GM21576 (cell line): Measurements from ENCODE around the gene TBKBP1.
"Not testable (repeated sequence)": the region's sequence is repeated elsewhere in the genome, so short reads cannot be mapped to it uniquely, and the experiment has no call there.

ENCODE experiments used
- ATAC-seq: cut with Tn5 transposase; IDR thresholded peaks from one replicate; pipeline ENCODE4 v1.9.1; 2021; ENCODE audit warnings: mild to moderate bottlenecking, moderate library complexity; ENCODE audit not compliant: unreplicated experiment

TBKBP1 gene

DNA sequence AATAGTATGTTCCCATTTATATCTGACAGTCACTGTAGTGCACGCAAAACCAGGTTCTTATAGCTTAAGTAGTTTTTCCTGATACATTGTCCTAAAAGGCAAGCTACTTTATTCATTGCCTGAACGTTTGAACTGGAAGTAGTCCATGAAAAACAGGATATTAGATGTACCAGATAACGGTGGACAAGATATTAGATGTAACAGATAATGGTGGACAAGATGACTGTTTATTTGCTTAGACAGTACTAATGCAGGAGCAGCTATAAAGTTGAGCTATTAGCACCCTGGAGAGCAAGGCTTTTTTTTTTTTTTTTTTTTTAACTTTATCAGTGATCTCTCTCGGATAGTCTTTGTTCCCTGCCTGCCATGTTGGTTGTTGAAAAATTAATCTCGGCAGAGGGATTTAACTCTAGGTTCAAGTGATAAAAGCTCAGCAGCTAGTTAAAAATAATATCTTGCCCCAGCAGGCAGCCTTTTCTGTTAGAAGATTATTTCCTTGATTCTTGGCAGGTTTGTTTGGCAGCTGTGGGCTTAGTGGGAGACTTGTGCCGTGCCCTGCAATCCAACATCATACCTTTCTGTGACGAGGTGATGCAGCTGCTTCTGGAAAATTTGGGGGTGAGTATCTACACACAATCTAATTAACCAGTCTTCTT lies 17.3 kb upstream of the TBKBP1 start:
- no peak for ATAC-seq

GRCh38 chr17:47678196-47678595 lies 15.8 kb upstream of the TBKBP1 start:
- ATAC-seq, result no peak

GRCh38 chr17:47682138-47682537 lies 11.8 kb upstream of the TBKBP1 start:
- ATAC-seq, result no peak

DNA sequence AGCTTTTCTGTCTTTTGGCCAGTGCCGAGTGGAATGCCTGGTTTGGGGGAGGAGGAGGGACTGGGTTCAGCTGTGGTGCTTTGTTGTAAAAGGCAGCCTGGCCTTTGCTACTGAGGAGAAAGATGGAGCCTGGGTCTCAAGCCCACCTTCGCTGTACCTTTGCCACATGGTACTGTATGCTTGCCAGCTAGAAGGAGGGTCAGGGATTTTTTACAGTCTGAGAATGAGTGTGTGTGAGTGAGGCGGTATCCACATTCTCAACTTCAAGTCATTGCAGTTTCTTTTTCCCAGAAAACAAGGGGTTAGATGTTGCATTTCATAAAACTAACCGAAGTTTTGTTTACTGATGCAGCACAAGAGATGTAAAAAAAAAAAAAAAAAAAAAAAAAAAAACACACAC lies 11.2 kb upstream of the TBKBP1 start:
- ATAC-seq, result not testable (repeated sequence)

DNA sequence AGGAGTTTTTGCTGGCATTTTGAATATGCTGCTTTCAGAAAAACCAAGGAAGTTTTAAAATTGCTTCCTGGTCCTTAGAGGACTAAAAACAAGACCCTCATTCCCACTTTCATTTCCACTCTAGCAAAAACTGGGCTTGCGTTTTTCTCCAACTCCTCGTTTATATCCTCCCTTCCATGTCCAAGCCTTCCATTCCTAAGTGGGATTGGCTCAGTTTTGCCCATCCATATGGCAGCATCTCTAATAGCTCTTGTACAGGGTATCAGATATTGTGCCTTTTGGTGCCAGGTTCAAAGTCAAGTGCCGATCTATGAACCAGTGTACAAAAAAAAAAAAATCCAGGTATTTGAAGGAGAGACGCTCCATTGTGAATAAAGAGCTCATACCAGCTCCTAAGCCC lies 9.9 kb upstream of the TBKBP1 start:
- ATAC-seq, result no peak

DNA sequence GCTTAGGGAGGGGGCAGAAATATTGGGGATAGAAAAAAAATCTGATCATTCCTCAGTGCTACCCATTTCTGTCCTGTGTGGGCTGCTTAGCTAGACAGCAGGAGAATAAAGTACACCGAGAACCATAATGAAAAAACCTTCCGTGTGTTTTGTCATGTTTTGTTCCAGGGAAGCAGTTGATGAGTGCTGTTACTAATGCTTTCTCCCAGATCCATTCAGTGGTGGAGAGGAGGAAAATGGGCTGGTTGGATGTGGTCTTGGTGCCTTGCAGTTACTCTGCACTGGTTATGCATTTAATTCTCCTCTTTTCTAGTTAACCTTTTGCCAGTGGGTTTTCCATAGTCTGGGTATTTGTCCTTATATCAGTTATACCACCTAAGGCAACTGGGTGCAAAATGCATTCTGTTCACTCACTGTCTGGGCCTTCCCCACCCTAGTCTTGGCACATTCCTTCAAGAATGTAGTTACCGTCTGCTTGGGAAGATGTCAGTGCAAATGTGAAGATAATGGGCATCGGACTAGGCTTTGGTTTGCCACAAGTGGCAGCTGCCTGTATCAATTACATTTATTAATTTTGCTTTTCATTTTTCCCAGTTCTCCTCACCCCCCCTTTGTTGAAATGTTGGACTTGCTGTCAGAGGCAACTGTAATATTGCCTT lies 9.3 kb upstream of the TBKBP1 start:
- ATAC-seq, result no peak

DNA sequence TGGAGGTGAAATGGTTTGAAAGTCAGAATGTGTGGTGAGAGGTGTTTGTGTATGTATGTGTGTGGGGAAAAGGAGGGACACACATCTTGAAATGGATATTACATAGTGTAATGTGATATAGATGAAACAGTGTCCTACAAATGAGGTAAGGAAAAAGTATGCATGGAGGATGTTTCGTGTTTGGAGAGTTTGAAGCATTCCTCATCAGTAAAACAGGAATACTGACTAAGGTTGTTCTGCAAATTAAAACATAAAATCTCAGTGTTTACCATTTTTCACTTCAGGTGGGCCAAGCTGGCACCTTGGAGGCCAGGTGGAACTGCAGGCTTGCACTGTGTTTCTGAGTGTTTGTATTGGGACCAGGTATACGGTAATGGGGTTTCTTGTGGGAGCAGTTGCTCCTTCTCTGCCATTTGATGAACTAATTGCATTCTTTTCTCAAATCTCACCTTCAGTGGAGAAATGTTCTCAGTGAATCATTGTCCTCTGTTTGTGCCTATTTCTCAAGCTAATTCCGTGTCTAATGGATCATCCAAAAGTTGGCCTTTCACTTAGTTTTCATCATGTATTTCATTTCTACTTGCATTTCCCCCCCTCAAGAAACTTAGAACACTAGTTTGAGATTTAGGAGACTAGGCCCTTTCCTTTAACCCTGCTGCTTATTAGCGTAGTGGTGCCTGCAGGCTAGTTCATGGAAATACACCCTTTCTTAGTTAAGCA lies 8.2 kb upstream of the TBKBP1 start:
- no peak for ATAC-seq

GRCh38 chr17:47686276-47686635 lies 7.7 kb upstream of the TBKBP1 start:
- no peak for ATAC-seq

DNA sequence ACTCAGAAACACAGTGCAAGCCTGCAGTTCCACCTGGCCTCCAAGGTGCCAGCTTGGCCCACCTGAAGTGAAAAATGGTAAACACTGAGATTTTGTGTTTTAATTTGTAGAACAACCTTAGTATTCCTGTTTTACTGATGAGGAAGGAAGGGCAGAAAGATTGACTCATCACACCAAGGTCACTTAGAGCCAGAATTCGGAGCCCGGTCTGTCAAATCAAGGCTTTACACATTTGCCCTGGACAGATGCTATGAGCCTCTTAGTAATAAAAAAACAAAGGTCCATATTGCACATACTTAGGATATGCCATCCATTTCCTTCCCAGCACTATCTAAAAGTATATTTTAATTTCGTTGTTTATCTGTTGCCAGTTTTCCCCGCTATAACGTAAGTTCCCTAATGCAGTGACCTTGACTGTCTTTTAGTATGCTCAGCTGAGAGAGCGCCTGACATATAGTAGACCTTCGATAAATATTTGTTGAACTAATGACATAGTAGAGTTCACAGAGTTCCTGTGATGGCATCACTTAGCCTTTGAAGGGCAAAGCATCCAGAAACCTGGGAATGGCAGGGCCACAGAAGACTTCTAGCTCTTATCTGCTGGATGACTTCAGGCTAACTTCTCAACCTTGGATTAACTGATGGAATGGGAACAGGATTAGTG lies 7.2 kb upstream of the TBKBP1 start:
- no peak for ATAC-seq

GRCh38 chr17:47687328-47687690 lies 6.7 kb upstream of the TBKBP1 start:
- no peak for ATAC-seq

DNA sequence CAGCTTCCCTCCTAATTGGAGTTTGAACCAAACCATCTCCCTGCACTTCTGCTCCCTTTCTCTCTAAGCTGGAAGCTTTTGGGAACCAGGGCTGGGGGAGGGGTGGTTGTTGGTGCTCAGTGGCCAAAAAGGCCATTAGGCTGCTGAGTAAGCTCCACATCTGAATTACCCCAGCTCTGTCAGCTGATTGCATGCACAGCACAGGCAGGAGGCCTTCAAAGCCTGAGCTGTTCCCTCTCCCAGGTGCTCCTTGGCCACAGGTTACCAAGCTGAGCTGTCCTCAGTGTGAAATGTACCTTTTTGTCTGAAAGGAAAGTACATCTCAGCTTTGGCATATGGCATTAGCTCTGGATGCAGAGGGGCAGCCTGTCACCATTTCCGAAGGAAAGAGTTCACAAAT lies 6.2 kb upstream of the TBKBP1 start:
- no peak for ATAC-seq

DNA sequence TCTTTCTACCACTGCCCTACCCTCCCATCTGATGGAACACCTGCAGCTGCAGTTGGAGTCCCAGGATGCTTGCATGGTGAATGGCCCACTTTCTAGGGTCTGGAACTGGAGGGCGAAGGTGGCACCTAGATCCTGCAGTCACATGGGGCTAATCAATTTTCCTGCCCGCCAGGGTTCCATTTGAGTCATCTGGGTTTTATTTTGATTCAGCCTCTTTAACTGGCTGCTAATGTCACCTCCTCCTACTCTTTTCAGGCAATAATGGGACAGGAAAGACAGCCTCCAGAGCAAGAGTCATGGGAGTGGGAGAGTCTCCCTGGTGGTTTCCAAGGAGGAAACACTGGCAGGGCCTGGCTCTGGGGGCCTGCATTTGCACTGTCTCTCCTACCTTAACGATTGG lies 3.8 kb upstream of the TBKBP1 start:
- ATAC-seq, result no peak

DNA sequence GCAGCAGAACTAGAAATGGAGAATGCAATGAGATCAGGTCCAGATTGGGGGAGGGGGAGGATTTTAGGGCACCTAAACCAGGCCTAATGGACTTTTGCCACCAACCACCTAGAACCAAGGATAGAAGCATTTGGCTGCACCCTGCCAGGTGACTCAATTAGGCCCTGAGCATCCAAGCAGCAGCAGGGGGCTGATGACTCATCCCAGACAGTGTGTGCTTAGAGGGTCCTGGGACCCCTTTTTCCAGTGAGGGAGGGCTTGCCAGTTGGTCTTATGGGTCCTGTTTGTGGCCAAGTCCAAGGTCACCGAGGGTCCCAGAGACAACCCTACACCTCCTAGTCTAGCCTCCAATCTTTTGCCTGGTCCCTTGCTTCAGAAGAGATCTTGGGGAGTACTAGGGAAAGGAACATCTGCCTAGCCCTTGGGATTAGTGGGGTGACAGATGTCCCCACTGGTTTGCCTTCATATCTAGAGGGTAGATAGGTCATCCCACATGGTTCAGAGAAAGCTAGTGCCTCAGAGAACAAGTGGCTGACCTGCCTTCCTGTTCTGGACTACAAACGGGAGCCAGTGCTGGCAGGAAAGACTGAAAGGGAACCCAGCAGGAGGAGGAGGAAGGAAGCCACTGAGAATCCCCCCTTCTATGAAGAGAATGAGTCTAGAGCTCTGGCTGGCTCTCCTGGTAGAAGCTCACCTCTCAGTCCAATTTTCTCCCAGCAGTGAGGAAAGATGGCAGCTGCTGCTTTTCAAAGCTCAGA lies 1.6 kb upstream of the TBKBP1 start:
- no peak for ATAC-seq

GRCh38 chr17:47692895-47693730 lies 848 bp upstream of the TBKBP1 start:
- ATAC-seq, result no peak

GRCh38 chr17:47694581-47695428 lies 844 bp downstream of the TBKBP1 start:
- no peak for ATAC-seq

DNA sequence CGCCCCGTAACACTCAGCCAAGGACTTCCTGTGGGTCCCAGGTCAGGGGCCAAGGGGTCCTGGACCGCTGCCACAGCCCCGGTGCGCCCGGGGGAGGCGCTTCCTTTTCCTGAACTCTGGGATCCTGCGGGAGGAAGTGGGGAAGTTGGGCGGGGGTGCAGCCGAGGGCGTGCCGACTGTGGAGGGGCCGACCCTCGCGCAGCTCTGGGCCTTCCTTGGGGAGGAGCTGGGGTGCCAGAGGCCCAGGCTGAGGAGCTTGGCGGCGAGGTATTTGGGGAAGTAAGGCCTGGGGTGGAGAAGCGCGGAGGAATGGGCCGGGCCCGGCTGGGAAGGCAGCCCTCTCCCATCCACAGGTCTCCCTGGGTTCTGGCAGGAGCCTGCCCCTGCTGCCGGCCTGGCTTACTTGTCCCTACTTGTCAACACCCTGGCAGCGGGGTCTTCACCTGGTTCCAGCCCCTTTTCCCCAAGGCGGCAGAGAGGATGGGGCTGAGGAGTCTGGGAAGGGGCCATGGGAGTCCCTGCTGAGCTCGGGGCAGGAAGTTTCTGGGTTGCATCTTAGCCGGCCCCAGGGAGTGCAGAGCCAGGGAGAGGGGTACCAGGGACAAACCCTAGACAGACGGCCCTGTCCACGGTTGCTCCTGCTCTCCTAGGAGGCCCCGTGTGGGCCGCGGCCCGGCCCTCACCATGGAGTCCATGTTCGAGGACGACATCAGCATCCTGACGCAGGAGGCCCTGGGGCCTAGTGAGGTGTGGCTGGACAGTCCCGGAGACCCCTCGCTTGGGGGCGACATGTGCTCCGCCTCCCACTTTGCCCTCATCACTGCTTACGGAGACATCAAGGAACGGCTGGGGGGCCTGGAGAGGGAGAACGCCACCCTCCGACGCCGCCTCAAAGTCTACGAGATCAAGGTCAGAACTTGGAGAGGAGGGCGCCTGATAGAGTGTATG lies 1.7 kb downstream of the TBKBP1 start:
- no peak for ATAC-seq

GRCh38 chr17:47696717-47697642 lies 3.0 kb downstream of the TBKBP1 start:
- no peak for ATAC-seq
